Measurements from ENCODE around the gene RBBP4. TPM values are rescaled to one million over a fixed set of nuclear protein-coding genes. Genes with fewer than 3 reads are reported as not detected.

The RBBP4 gene
- total RNA-seq, 3 donors from 2014 or later: 120 to 156 (median 136) TPM

DNA sequence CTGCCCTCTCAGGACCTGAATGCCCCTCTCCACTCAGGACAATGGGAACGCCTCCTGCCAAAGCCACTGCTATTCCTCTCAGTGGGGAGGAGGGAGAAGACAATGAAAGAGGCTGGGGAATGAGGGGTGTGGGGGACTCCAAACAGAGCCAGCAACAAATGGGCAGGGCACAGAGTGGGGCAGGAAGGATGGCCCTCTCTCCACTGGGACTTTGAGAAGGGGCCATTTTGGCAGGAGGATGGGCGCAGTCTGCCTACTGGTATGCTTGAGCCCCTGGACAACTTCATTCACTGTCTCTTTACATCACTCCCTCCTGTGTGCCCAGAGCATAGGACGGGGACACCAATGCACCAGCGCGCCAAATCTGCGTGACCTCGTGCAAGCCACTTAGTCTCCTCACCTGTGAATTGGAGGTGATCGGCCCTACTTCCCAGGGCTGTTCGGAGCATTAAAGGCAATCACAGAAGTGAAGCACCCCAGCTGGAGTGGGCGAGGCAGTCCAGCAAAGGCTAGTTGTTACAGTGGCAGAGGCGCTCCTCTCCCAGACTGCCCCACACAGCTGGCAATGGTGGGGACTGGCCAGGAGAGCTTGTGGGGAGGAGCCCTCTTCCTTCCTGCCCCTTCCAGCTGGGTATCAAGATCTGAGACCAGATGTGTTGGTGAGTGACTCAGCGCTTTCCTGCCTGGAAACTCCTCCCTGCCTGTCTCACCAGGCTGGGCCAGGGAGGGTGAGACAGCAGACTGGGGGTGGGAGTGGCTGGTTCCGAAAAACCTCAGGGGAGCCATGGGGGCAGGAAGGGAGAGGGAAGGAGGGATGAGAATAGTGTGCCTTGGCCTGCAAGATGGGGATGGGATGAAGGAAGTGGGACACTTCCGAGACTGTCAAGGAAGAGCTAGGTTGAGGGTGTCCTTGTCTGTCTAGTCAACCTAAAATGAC is 73.9 kb downstream of the RBBP4 start:
- peak in 2 of 3 donors; percentile 59 to 67 for DNase-seq
- H3K4me3 ChIP-seq: no peak overlapping the region
- no peak for TF ChIP-seq CTCF (IDR thresholded peaks at IDR 0.05)

GRCh38 chr1:32725615-32725982 is 74.6 kb downstream of the RBBP4 start:
- intact Hi-C loops (cut with DNase I, micrococcal nuclease): no loop called here
- Histone ChIP-seq H3K4me1 (ENCODE audit: low read depth) (peaks cover 12% of the 10 kb centered on the region), H3K4me3 (no peak overlapping the region), H3K36me3 (ENCODE audit: low read depth) (no peaks in the 10 kb centered on the region), H3K9me3 (no peaks in the 10 kb centered on the region)
- TF ChIP-seq CTCF (IDR thresholded peaks at IDR 0.05): no peak
- ATAC-seq (no peak), DNase-seq (no peak)

More for the DNA sequence above, 73.9 kb downstream of the RBBP4 start:
- peak; percentile 92 for ATAC-seq
- Histone ChIP-seq H3K9me3 (no peaks in the 10 kb centered on the region), H3K4me1 (ENCODE audit: low read depth) (peaks cover 12% of the 10 kb centered on the region), H3K36me3 (ENCODE audit: low read depth) (no peaks in the 10 kb centered on the region)
- intact Hi-C loops (cut with DNase I, micrococcal nuclease): no loop called here

DNA sequence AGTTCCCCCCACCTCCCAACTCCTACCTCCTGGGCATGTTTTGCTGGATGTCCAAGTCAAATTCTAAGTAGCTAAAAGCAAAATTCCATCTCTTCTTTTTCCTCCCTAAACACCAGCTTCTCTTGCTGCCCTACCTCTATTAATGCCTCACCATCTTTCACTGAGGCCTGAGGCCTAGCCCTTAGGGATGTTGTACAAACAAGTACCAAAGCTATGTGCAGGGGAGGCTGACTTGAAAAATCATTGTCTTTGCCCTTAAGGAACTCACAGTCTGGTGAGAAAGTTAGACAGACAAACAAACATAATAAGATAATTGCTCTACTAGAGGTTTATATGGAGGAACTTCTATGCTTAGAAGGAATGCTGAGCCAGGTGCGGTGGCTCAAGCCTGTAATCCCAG is 76.9 kb downstream of the RBBP4 start:
- TF ChIP-seq CTCF (IDR thresholded peaks at IDR 0.05): no peak
- no peak for DNase-seq
- Histone ChIP-seq H3K9me3 (no peaks in the 10 kb centered on the region), H3K4me1 (ENCODE audit: low read depth) (peaks cover 20% of the 10 kb centered on the region), H3K4me3 (no peak overlapping the region), H3K36me3 (ENCODE audit: low read depth) (no peaks in the 10 kb centered on the region)
- intact Hi-C loops (cut with DNase I, micrococcal nuclease): no loop called here
- ATAC-seq: no peak

DNA sequence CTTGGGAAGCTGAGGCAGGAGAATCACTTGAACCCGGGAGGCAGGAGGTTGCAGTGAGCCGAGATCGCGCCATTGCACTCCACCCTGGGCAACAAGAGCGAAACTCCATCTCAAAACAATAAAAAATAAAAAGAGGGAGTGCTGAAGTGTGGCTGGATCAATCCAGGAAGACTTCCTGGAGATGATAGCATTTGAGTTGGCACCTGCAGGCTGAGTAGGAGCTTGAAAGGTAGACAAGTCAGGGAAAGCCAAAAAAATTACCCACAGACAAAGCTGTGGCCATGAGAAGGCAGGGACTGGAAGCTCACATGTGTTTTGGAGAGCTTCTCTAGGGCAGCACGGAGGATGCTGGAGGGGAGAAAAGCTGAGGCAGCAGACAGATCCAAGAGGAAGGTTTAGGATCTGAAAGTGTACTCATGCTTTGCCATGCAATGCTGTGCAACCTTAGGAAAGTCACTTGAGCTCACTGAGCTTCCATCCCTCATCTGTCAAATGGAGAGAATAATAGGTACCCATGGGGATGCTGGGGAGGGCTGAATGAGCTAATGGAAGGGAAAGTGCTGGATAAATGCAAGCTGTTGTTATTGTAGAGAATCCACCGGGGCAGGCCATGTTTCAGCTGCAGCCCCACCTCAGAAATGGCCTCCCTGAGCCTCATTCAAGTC is 77.5 kb downstream of the RBBP4 start:
- DNase-seq (no peak), ATAC-seq (no peak)
- Histone ChIP-seq H3K4me3 (no peak overlapping the region), H3K9me3 (no peaks in the 10 kb centered on the region), H3K36me3 (ENCODE audit: low read depth) (no peaks in the 10 kb centered on the region), H3K4me1 (ENCODE audit: low read depth) (peaks cover 20% of the 10 kb centered on the region)
- TF ChIP-seq CTCF (IDR thresholded peaks at IDR 0.05): no peak
- intact Hi-C loops (cut with DNase I, micrococcal nuclease): no loop called here

DNA sequence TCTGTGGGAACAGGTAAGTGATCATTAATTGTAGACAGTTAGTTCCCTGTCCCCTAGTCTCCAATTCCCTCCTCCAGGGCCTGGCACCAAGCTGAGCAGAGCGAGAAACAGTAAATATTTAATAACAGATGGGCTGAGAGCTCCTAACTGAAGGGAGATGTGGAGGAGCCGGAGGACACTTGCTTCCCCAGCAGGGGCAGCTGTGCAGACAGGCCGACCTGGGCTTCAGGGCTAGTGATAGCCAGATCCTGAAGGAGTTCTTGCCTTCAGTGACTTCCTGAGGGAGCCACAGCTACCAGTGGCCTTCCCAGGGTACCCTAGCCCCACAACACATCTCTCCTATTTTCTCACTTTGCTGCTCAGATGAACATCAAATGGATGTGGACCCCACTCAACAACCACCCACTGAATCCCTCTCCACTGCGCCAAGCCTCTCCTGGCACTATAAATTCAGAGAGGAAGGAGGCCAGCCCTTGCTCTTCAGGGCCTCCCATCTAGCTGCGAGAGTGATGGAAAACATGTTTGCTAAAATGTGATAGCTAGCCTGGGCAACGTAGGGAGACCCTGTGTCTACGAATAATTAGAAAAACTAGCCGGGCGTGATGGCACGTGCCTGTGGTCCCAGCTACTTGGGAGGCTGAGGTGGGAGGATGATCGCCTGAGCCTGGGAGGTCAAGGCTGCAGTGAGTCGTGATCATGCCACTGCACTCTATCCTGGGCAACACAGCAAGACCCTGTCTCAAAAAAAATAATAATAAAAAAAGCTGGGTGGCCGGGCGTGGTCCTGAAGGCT is 78.4 kb downstream of the RBBP4 start:
- H3K9me3 ChIP-seq: no peaks in the 10 kb centered on the region
- no peaks in the 10 kb centered on the region for H3K36me3 ChIP-seq (ENCODE audit: low read depth)
- DNase-seq: no peak
- intact Hi-C loops (cut with DNase I, micrococcal nuclease): no loop called here
- peaks cover 20% of the 10 kb centered on the region for H3K4me1 ChIP-seq (ENCODE audit: low read depth)
- H3K4me3 ChIP-seq: no peak overlapping the region
- TF ChIP-seq CTCF (IDR thresholded peaks at IDR 0.05): no peak
- ATAC-seq: no peak
